HEK293 (cell line): ENCODE measurements around the gene RANBP3L.
A peak's percentile ranks its signal among the peaks of the same experiment; 100 is the strongest.

ENCODE experiments used
- CTCF ChIA-PET: fragments of 350-600 bp; formaldehyde crosslinking; extraction: SDS; loops from one replicate; lab custom pipeline; 2021; ENCODE audit warnings: antibody characterized with exemption; lab: Yijun Ruan, JAX
- POLR2A ChIA-PET: fragments of 300-600 bp; formaldehyde crosslinking; extraction: SDS; loops from one replicate; lab custom pipeline; 2020; ENCODE audit warnings: antibody characterized with exemption, inconsistent platforms; lab: Yijun Ruan, JAX
- H3K27ac ChIP-seq: fragments of 200-500 bp; sonication (Bioruptor generic); 2 replicates; pipeline ENCODE4 v1.5.1; 2014; ENCODE audit warnings: low read depth, low read length, control low read depth, inconsistent platforms; ENCODE audit errors: extremely low read depth
- H3K36me3 ChIP-seq, 2 experiments: fragments of 200-500 bp in 1 of 2; sonication (Bioruptor generic) in 1 of 2; 1 replicate in 1 of 2; 2 replicates in 1 of 2; pipeline ENCODE4 v1.5.1; 2014 to 2017; ENCODE audit warnings: inconsistent platforms in 2 of 2, low read length in 2 of 2; ENCODE audit not compliant: control insufficient read depth in 2 of 2, insufficient read depth in 1 of 2
- H3K4me1 ChIP-seq: fragments of 200-500 bp; sonication (Bioruptor generic); 2 replicates; pipeline ENCODE4 v1.5.1; 2014; ENCODE audit warnings: mild to moderate bottlenecking, low read length, inconsistent platforms; ENCODE audit not compliant: control insufficient read depth, insufficient read depth
- H3K4me3 ChIP-seq: 2 replicates; pipeline ENCODE4 v1.5.1; 2011; ENCODE audit warnings: low read depth, mild to moderate bottlenecking, control low read depth, low read length, moderate library complexity
- H3K9me3 ChIP-seq: fragments of 200-500 bp; sonication (Bioruptor generic); 2 replicates; pipeline ENCODE4 v1.5.1; 2014; ENCODE audit warnings: low read depth, low read length, inconsistent platforms; ENCODE audit not compliant: control insufficient read depth, insufficient read depth
- FEZF1 ChIP-seq: fragments of 450-650 bp; formaldehyde crosslinking; IDR thresholded peaks from 2 replicates; pipeline ENCODE4 v1.5.1; 2016; ENCODE audit warnings: missing biosample characterization, missing genetic modification characterization
- KLF10 ChIP-seq: fragments of 450-650 bp; IDR thresholded peaks from 2 replicates; pipeline ENCODE4 v1.5.1; 2018; ENCODE audit warnings: missing biosample characterization, mild to moderate bottlenecking, missing genetic modification characterization
- OVOL3 ChIP-seq: fragments of 450-650 bp; formaldehyde crosslinking; IDR thresholded peaks from 2 replicates; pipeline ENCODE4 v1.5.1; 2016; ENCODE audit warnings: missing biosample characterization, missing genetic modification characterization
- SETDB1 ChIP-seq: IDR thresholded peaks from one replicate; pipeline ENCODE4 v1.6.1; 2017; ENCODE audit warnings: mild to moderate bottlenecking, low read length, moderate library complexity, mixed read lengths; ENCODE audit not compliant: insufficient read length
- TCF7L2 ChIP-seq: IDR thresholded peaks from 2 replicates; pipeline ENCODE4 v1.6.1; 2011; ENCODE audit warnings: low read depth, mild to moderate bottlenecking, inconsistent platforms, low read length, moderate library complexity, borderline replicate concordance
- WT1 ChIP-seq: fragments of 450-650 bp; formaldehyde crosslinking; IDR thresholded peaks from 2 replicates; pipeline ENCODE4 v1.5.1; 2016; ENCODE audit warnings: missing biosample characterization, missing genetic modification characterization
- YY1 ChIP-seq: fragments of 450-650 bp; formaldehyde crosslinking; IDR thresholded peaks from 2 replicates; pipeline ENCODE4 v1.5.1; 2018; ENCODE audit warnings: missing biosample characterization, missing genetic modification characterization
- YY2 ChIP-seq: fragments of 450-650 bp; formaldehyde crosslinking; IDR thresholded peaks from 2 replicates; pipeline ENCODE4 v1.5.1; 2016; ENCODE audit warnings: missing biosample characterization, missing genetic modification characterization
- ZBTB20 ChIP-seq: fragments of 450-650 bp; formaldehyde crosslinking; IDR thresholded peaks from 2 replicates; pipeline ENCODE4 v1.5.1; 2016; ENCODE audit warnings: missing biosample characterization, missing genetic modification characterization
- ZBTB48 ChIP-seq: fragments of 450-650 bp; formaldehyde crosslinking; IDR thresholded peaks from 2 replicates; pipeline ENCODE4 v1.5.1; 2016; ENCODE audit warnings: missing biosample characterization, missing genetic modification characterization
- ZEB2 ChIP-seq: fragments of 450-650 bp; formaldehyde crosslinking; IDR thresholded peaks from 2 replicates; pipeline ENCODE4 v1.5.1; 2016; ENCODE audit warnings: missing biosample characterization, missing genetic modification characterization
- ZNF114 ChIP-seq: fragments of 450-650 bp; formaldehyde crosslinking; IDR thresholded peaks from 2 replicates; pipeline ENCODE4 v1.5.0; 2017; ENCODE audit warnings: missing biosample characterization, missing genetic modification characterization
- ZNF184 ChIP-seq: fragments of 450-650 bp; IDR thresholded peaks from 2 replicates; pipeline ENCODE4 v1.5.1; 2018; ENCODE audit warnings: missing biosample characterization, mild to moderate bottlenecking, missing genetic modification characterization
- ZNF2 ChIP-seq: fragments of 450-650 bp; formaldehyde crosslinking; IDR thresholded peaks from 2 replicates; pipeline ENCODE4 v1.5.1; 2016; ENCODE audit warnings: missing biosample characterization, missing genetic modification characterization
- ZNF274 ChIP-seq, 2 experiments: fragments of 200-500 bp in 1 of 2; fragments of 450-650 bp in 1 of 2; sonication (Bioruptor generic) in 1 of 2; formaldehyde crosslinking in 1 of 2; IDR thresholded peaks; 2 replicates each; pipeline versions ENCODE4 v1.5.1 to v1.6.1; 2014 to 2016; ENCODE audit warnings: borderline replicate concordance in 1 of 2, inconsistent platforms in 1 of 2, low read length in 1 of 2, missing biosample characterization in 1 of 2, missing genetic modification characterization in 1 of 2
- ZNF292 ChIP-seq: fragments of 450-650 bp; formaldehyde crosslinking; IDR thresholded peaks from 2 replicates; pipeline ENCODE4 v1.5.1; 2016; ENCODE audit warnings: low read depth, missing biosample characterization, missing genetic modification characterization, borderline replicate concordance
- ZNF501 ChIP-seq: fragments of 450-650 bp; formaldehyde crosslinking; IDR thresholded peaks from 2 replicates; pipeline ENCODE4 v1.5.1; 2016; ENCODE audit warnings: missing biosample characterization, missing genetic modification characterization
- ZNF560 ChIP-seq: fragments of 450-650 bp; formaldehyde crosslinking; IDR thresholded peaks from 2 replicates; pipeline ENCODE4 v1.5.1; 2017; ENCODE audit warnings: missing biosample characterization, missing genetic modification characterization, borderline replicate concordance
- ZNF654 ChIP-seq: fragments of 450-650 bp; formaldehyde crosslinking; IDR thresholded peaks from 2 replicates; pipeline ENCODE4 v1.5.1; 2016; ENCODE audit warnings: low read depth, missing biosample characterization, missing genetic modification characterization
- ZNF701 ChIP-seq: fragments of 450-650 bp; formaldehyde crosslinking; IDR thresholded peaks from 2 replicates; pipeline ENCODE4 v1.5.1; 2016; ENCODE audit warnings: missing biosample characterization, missing genetic modification characterization
- ZNF747 ChIP-seq: fragments of 450-650 bp; formaldehyde crosslinking; IDR thresholded peaks from 2 replicates; pipeline ENCODE4 v1.5.1; 2016; ENCODE audit warnings: missing biosample characterization, missing genetic modification characterization
- ZNF837 ChIP-seq: fragments of 450-650 bp; formaldehyde crosslinking; IDR thresholded peaks from 2 replicates; pipeline ENCODE4 v1.5.1; 2016; ENCODE audit warnings: missing biosample characterization, missing genetic modification characterization
- ZNF843 ChIP-seq: fragments of 450-650 bp; formaldehyde crosslinking; IDR thresholded peaks from 2 replicates; pipeline ENCODE4 v1.5.1; 2016; ENCODE audit warnings: missing biosample characterization, missing genetic modification characterization
- ZSCAN23 ChIP-seq: fragments of 450-650 bp; formaldehyde crosslinking; IDR thresholded peaks from 2 replicates; pipeline ENCODE4 v1.5.1; 2016; ENCODE audit warnings: missing biosample characterization, missing genetic modification characterization
- ZXDB ChIP-seq: fragments of 450-650 bp; formaldehyde crosslinking; IDR thresholded peaks from 2 replicates; pipeline ENCODE4 v1.5.1; 2016; ENCODE audit warnings: missing biosample characterization, missing genetic modification characterization
- TF ChIP-seq, protein P1 (sequence below): fragments of 450-650 bp; formaldehyde crosslinking; IDR thresholded peaks from 2 replicates; pipeline ENCODE4 v1.5.1; 2017; ENCODE audit warnings: missing biosample characterization, missing genetic modification characterization
- TF ChIP-seq, protein P2 (sequence below): fragments of 450-650 bp; formaldehyde crosslinking; conservative IDR thresholded peaks from 2 replicates; pipeline ENCODE4 v1.5.1; 2016; ENCODE audit warnings: low read depth, missing biosample characterization, missing genetic modification characterization
- TF ChIP-seq, protein P3 (sequence below): fragments of 450-650 bp; formaldehyde crosslinking; IDR thresholded peaks from 2 replicates; pipeline ENCODE4 v1.5.1; 2016; ENCODE audit warnings: missing biosample characterization, missing genetic modification characterization, low read depth
- TF ChIP-seq, protein P4 (sequence below): fragments of 450-650 bp; IDR thresholded peaks from 2 replicates; pipeline ENCODE4 v1.5.1; 2018; ENCODE audit warnings: missing biosample characterization, mild to moderate bottlenecking, missing genetic modification characterization

Gene RANBP3L

GRCh38 chr5:36300191-36300926 lies 1.3 kb downstream of the RANBP3L start:
- no peaks in the 10 kb centered on the region for H3K36me3 ChIP-seq
- peaks cover 25% of the 10 kb centered on the region for H3K4me1 ChIP-seq
- no peak overlapping the region for H3K4me3 ChIP-seq
- no peaks in the 10 kb centered on the region for H3K9me3 ChIP-seq
- POLR2A ChIA-PET: no interaction called here
- CTCF ChIA-PET: interaction anchor here (0.8 to 2.4 kb wide), 3 partner anchors 10 to 122 kb away, joined by 3 to 20 read pairs (median 8); no protein-coding TSS in a partner anchor
- H3K27ac ChIP-seq: peak overlapping the region; percentile 77; the same call in 1 of the 2 replicates
- peak; percentile 54; the same call in 1 of the 2 replicates for TF ChIP-seq ZBTB20 (tag by site-specific recombination)
- TF ChIP-seq WT1 (tag by site-specific recombination): peak; percentile 30; the same call in 1 of the 2 replicates
- peak; percentile 43; the same call in 1 of the 2 replicates for TF ChIP-seq ZBTB48 (tag by site-specific recombination)
- no peak for TF ChIP-seq ZSCAN23 (tag by site-specific recombination)
- TF ChIP-seq YY1 (tag by site-specific recombination): no peak
- no peak for TF ChIP-seq ZNF292
- peak; percentile 37; the same call in 1 of the 2 replicates for TF ChIP-seq KLF10 (tag by site-specific recombination)
- no peak for TF ChIP-seq ZNF560 (tag by site-specific recombination)
- TF ChIP-seq ZNF114 (tag by site-specific recombination): no peak
- TF ChIP-seq, protein P1, sequence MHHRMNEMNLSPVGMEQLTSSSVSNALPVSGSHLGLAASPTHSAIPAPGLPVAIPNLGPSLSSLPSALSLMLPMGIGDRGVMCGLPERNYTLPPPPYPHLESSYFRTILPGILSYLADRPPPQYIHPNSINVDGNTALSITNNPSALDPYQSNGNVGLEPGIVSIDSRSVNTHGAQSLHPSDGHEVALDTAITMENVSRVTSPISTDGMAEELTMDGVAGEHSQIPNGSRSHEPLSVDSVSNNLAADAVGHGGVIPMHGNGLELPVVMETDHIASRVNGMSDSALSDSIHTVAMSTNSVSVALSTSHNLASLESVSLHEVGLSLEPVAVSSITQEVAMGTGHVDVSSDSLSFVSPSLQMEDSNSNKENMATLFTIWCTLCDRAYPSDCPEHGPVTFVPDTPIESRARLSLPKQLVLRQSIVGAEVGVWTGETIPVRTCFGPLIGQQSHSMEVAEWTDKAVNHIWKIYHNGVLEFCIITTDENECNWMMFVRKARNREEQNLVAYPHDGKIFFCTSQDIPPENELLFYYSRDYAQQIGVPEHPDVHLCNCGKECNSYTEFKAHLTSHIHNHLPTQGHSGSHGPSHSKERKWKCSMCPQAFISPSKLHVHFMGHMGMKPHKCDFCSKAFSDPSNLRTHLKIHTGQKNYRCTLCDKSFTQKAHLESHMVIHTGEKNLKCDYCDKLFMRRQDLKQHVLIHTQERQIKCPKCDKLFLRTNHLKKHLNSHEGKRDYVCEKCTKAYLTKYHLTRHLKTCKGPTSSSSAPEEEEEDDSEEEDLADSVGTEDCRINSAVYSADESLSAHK: peak; percentile 91
- TF ChIP-seq ZNF843 (tag by site-specific recombination): peak; percentile 52
- TF ChIP-seq, protein P2, sequence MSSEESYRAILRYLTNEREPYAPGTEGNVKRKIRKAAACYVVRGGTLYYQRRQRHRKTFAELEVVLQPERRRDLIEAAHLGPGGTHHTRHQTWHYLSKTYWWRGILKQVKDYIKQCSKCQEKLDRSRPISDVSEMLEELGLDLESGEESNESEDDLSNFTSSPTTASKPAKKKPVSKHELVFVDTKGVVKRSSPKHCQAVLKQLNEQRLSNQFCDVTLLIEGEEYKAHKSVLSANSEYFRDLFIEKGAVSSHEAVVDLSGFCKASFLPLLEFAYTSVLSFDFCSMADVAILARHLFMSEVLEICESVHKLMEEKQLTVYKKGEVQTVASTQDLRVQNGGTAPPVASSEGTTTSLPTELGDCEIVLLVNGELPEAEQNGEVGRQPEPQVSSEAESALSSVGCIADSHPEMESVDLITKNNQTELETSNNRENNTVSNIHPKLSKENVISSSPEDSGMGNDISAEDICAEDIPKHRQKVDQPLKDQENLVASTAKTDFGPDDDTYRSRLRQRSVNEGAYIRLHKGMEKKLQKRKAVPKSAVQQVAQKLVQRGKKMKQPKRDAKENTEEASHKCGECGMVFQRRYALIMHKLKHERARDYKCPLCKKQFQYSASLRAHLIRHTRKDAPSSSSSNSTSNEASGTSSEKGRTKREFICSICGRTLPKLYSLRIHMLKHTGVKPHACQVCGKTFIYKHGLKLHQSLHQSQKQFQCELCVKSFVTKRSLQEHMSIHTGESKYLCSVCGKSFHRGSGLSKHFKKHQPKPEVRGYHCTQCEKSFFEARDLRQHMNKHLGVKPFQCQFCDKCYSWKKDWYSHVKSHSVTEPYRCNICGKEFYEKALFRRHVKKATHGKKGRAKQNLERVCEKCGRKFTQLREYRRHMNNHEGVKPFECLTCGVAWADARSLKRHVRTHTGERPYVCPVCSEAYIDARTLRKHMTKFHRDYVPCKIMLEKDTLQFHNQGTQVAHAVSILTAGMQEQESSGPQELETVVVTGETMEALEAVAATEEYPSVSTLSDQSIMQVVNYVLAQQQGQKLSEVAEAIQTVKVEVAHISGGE (tag by site-specific recombination): no peak
- TF ChIP-seq OVOL3 (tag by site-specific recombination): 0 out of 2 replicates have a peak, but pooled peaks have one; percentile 21
- 0 out of 2 replicates have a peak, but pooled peaks have one; percentile 19 for TF ChIP-seq ZNF184 (tag by site-specific recombination)
- TF ChIP-seq FEZF1 (tag by site-specific recombination): peak; percentile 29; the same call in 1 of the 2 replicates
- peak; percentile 2; the same call in 1 of the 2 replicates for TF ChIP-seq ZNF654 (tag by site-specific recombination)
- no peak for TF ChIP-seq ZNF747 (tag by site-specific recombination)
- TF ChIP-seq ZXDB: peak; percentile 49; the same call in 1 of the 2 replicates
- TF ChIP-seq ZNF501 (tag by site-specific recombination): no peak
- TF ChIP-seq ZNF274 (IDR thresholded peaks at IDR 0.05; ENCODE audit: low read length): no peak
- TF ChIP-seq ZNF274 (tag by site-specific recombination; IDR thresholded peaks at IDR 0.05; ENCODE audit: borderline replicate concordance): no peak
- 0 out of 2 replicates have a peak, but pooled peaks have one; percentile 33 for TF ChIP-seq ZEB2 (tag by site-specific recombination)
- TF ChIP-seq ZNF2 (tag by site-specific recombination): peak; percentile 33; the same call in 1 of the 2 replicates
- TF ChIP-seq YY2 (tag by site-specific recombination): no peak
- no peak for TF ChIP-seq SETDB1
- TF ChIP-seq, protein P3, sequence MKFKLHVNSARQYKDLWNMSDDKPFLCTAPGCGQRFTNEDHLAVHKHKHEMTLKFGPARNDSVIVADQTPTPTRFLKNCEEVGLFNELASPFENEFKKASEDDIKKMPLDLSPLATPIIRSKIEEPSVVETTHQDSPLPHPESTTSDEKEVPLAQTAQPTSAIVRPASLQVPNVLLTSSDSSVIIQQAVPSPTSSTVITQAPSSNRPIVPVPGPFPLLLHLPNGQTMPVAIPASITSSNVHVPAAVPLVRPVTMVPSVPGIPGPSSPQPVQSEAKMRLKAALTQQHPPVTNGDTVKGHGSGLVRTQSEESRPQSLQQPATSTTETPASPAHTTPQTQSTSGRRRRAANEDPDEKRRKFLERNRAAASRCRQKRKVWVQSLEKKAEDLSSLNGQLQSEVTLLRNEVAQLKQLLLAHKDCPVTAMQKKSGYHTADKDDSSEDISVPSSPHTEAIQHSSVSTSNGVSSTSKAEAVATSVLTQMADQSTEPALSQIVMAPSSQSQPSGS (tag by site-specific recombination): peak; percentile 95
- TF ChIP-seq ZNF837 (tag by site-specific recombination): no peak
- TF ChIP-seq, protein P4, sequence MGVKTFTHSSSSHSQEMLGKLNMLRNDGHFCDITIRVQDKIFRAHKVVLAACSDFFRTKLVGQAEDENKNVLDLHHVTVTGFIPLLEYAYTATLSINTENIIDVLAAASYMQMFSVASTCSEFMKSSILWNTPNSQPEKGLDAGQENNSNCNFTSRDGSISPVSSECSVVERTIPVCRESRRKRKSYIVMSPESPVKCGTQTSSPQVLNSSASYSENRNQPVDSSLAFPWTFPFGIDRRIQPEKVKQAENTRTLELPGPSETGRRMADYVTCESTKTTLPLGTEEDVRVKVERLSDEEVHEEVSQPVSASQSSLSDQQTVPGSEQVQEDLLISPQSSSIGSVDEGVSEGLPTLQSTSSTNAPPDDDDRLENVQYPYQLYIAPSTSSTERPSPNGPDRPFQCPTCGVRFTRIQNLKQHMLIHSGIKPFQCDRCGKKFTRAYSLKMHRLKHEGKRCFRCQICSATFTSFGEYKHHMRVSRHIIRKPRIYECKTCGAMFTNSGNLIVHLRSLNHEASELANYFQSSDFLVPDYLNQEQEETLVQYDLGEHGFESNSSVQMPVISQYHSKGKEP: no peak
- TF ChIP-seq TCF7L2: no peak
- TF ChIP-seq ZNF701: no peak
